Heart left ventricle (tissue), 13 donors: ENCODE results near the gene DOCK7.

Experiments used
- POLR2A ChIP-seq, 2 donors: fragments of 450-650 bp; IDR thresholded peaks; one replicate each; pipeline ENCODE4 v1.6.1; 2017; ENCODE audit warnings: antibody characterized with exemption in 2 of 2, mild to moderate bottlenecking in 2 of 2, moderate library complexity in 2 of 2
- TF ChIP-seq, protein P1 (sequence below), 12 donors: fragments of 200-600 bp; sonication (generic) in 4 of 12; IDR thresholded peaks; one replicate each; pipeline versions ENCODE4 v1.5.0 to v1.8.0; 2018 to 2022; ENCODE audit warnings: antibody characterized with exemption in 12 of 12, mild to moderate bottlenecking in 5 of 12
- donor health status: ischemic (EF 13 %, LVEDD 7.1; RV severe dilation, severe dysfunction).
- donor health status: DM: no; HTN: yes; CAD: no.
- donor health status: DM: no; HTN: no; CAD: no.
- donor health status: ischemic (EF 25% LVEDD 6.9; RV normal size, moderate dysfunction).
- donor health status: ischemic (EF 25% LVEDD 5.7; RV mildly dilated, moderate dysfunction).
- donor health status: ischemic (EF 35%, LVEDD 5.7; RV mildly dilated, moderate dysfunction).
- donor health status: nonischemic (EF 11% LVEDD 7.7; RV severe dilation, severe dysfunction).
- donor health status: DM: yes; HTN: yes; CAD: no.
- donor health status: PGD.
- donor health status: ischemic (EF 29% LVEDD 5.4; RV normal size, mild dysfunction).
- donor health status: nonischemic (EF 23%, LVEDD 6.1; RV moderate dilation, normal function).

DNA sequence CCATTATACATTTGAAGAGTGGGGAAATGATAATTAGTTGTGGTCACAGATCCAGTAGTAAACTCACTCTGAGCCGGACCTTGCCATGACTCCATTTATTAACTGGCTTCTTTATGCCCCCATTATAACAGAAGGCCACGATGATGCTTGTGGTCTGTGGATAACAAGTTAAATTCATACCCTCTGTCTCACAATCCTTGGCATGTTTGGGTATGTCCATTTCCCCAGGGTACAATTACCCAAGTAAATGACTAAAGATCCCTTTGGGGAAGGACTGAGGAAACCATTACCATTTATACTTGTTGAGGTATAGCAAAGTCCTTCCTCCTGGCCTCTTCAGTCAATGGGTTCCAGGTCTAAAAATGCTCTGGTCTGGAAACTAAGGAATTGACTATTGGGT is 258.6 kb downstream of the DOCK7 start:
- TF ChIP-seq, protein P1, sequence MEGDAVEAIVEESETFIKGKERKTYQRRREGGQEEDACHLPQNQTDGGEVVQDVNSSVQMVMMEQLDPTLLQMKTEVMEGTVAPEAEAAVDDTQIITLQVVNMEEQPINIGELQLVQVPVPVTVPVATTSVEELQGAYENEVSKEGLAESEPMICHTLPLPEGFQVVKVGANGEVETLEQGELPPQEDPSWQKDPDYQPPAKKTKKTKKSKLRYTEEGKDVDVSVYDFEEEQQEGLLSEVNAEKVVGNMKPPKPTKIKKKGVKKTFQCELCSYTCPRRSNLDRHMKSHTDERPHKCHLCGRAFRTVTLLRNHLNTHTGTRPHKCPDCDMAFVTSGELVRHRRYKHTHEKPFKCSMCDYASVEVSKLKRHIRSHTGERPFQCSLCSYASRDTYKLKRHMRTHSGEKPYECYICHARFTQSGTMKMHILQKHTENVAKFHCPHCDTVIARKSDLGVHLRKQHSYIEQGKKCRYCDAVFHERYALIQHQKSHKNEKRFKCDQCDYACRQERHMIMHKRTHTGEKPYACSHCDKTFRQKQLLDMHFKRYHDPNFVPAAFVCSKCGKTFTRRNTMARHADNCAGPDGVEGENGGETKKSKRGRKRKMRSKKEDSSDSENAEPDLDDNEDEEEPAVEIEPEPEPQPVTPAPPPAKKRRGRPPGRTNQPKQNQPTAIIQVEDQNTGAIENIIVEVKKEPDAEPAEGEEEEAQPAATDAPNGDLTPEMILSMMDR (IDR thresholded peaks at IDR 0.05), result no peak
- no peak for TF ChIP-seq POLR2A (IDR thresholded peaks at IDR 0.05)
